HepG2 (cell line): Measurements from ENCODE around the gene ZNF282. TPM values are rescaled to one million over a fixed set of nuclear protein-coding genes. Genes with fewer than 3 reads are reported as not detected.

Source experiments
- KDM5A ChIP-seq: fragments of 200-600 bp; sonication (generic); IDR thresholded peaks from 2 replicates; pipeline ENCODE4 v1.7.0; 2018; ENCODE audit warnings: antibody characterized with exemption, mild to moderate bottlenecking, low read length, borderline replicate concordance
- KLF12 ChIP-seq: sonication (generic); formaldehyde crosslinking; IDR thresholded peaks from 2 replicates; pipeline ENCODE4 v1.4.0; 2020; ENCODE audit warnings: missing genetic modification reagents, borderline replicate concordance
- MED1 ChIP-seq: sonication (generic); formaldehyde crosslinking; IDR thresholded peaks from 2 replicates; pipeline ENCODE4 v1.4.0; 2020; ENCODE audit warnings: missing genetic modification reagents
- NRL ChIP-seq: sonication (generic); formaldehyde crosslinking; IDR thresholded peaks from 2 replicates; pipeline ENCODE4 v1.5.0; 2020; ENCODE audit warnings: missing genetic modification reagents, mild to moderate bottlenecking, moderate library complexity, borderline replicate concordance
- RFX1 ChIP-seq: fragments of 450-650 bp; IDR thresholded peaks from 2 replicates; pipeline ENCODE4 v1.6.1; 2017
- SALL2 ChIP-seq: sonication (generic); formaldehyde crosslinking; IDR thresholded peaks from 2 replicates; pipeline ENCODE4 v1.8.1; 2023; ENCODE audit warnings: mild to moderate bottlenecking, missing genetic modification reagents, inconsistent platforms
- U2AF2 ChIP-seq: fragments of 200-400 bp; formaldehyde crosslinking; IDR thresholded peaks from 2 replicates; pipeline ENCODE4 v1.6.1; 2017; ENCODE audit warnings: low read depth, mild to moderate bottlenecking, low read length
- ZNF777 ChIP-seq: sonication (generic); formaldehyde crosslinking; IDR thresholded peaks from 2 replicates; pipeline ENCODE4 v1.4.0; 2020; ENCODE audit warnings: missing genetic modification reagents
- ZNF780A ChIP-seq: sonication (generic); formaldehyde crosslinking; IDR thresholded peaks from 2 replicates; pipeline ENCODE4 v1.8.0; 2022; ENCODE audit warnings: mild to moderate bottlenecking, missing genetic modification reagents, moderate library complexity
- polyA plus RNA-seq, 8 experiments: library from polyadenylated mRNA; depleted of rRNA in 3 of 8; stranded (reverse) in 7 of 8; unstranded in 1 of 8; fragments of >200 nt; fragmentation: Illumina TruSeq in 4 of 8; extraction: Trizol in 4 of 8; gene quantifications; 2 replicates each; pipeline versions ENCODE4 v1.2.1 to v1.2.3, GENCODE V29; 2011 to 2016; ENCODE audit warnings: low read depth in 4 of 8, missing spikeins in 1 of 8, mixed read lengths in 1 of 8; ENCODE audit not compliant: insufficient read depth in 1 of 8
- total RNA-seq, 5 experiments: library from RNA; depleted of rRNA; stranded (reverse); fragments of >200 nt; fragmentation: Illumina TruSeq; extraction: Trizol; gene quantifications; 2 replicates each; pipeline ENCODE4 v1.2.3, GENCODE V29; 2016; ENCODE audit warnings: low read depth in 1 of 5
- TF ChIP-seq, protein P1 (sequence below): sonication (generic); formaldehyde crosslinking; IDR thresholded peaks from 2 replicates; pipeline ENCODE4 v1.4.0; 2020; ENCODE audit warnings: missing genetic modification reagents
- TF ChIP-seq, protein P2 (sequence below): sonication (generic); formaldehyde crosslinking; IDR thresholded peaks from 2 replicates; pipeline ENCODE4 v1.4.0; 2020; ENCODE audit warnings: missing genetic modification reagents
- TF ChIP-seq, protein P3 (sequence below): sonication (generic); formaldehyde crosslinking; IDR thresholded peaks from 2 replicates; pipeline ENCODE4 v1.5.0; 2020; ENCODE audit warnings: missing genetic modification reagents, mild to moderate bottlenecking, borderline replicate concordance
- TF ChIP-seq, protein P4 (sequence below): sonication (generic); formaldehyde crosslinking; IDR thresholded peaks from 2 replicates; pipeline ENCODE4 v1.4.0; 2020; ENCODE audit warnings: missing genetic modification reagents
- TF ChIP-seq, protein P5 (sequence below): sonication (generic); formaldehyde crosslinking; IDR thresholded peaks from 2 replicates; pipeline ENCODE4 v1.8.0; 2022; ENCODE audit warnings: missing genetic modification reagents, mild to moderate bottlenecking, inconsistent platforms, borderline replicate concordance
- TF ChIP-seq, protein P6 (sequence below): sonication (generic); formaldehyde crosslinking; IDR thresholded peaks from 2 replicates; pipeline ENCODE4 v1.8.0; 2022; ENCODE audit warnings: mild to moderate bottlenecking, missing genetic modification reagents, moderate library complexity

ZNF282 gene
- total and polyA plus RNA-seq, 2 of the 13 experiments (the other 11 are each of a cell fraction or from before 2014, with no cell fraction given), result 9.1 to 20.9 TPM

DNA sequence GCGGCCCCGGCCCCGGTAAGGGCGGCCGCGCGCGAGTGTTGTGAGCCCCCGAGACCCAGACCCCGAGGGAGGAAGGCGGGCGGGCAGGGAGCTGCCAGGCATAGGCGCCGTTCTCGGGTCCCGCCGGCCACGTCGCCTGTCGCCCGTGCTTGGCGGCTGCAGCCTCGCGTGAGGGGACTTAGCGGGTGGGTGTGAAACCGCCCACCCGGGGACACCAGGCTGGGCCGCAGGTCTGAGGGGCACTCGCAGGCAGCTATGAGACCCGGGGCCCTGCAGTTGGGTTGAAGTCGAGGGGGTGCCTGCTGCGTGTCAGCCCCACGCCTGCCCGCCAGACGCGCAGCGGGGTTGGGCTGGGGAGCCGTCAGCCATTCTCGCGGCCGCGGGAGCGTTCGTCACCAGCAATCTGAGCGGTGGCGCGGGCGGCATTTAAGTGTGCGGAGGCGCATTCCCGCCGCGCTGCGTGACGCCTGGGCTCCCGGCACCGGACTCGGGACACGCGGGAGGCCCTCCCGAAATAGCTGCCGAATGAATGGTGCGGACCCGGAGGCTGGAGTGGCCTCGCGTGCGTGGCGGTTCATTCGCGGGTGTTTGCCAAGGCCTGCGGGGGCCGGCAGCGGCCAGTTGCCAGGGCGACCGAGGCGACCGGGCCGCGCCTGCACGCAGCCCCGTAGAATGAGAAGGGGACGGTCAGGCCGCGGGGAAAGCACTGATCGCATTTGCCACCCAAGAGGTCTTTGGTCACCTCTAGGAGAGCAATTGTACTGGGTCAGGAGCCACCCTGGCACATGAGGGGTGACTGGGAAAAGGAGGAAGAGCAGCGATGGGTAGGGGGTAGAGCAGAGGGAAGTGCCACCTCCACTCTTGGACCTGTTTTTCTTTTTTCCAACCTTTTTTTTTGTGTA lies 47.3 kb upstream of the ZNF282 start (continued):
- TF ChIP-seq RFX1, result peak; percentile 82
- TF ChIP-seq, protein P1, sequence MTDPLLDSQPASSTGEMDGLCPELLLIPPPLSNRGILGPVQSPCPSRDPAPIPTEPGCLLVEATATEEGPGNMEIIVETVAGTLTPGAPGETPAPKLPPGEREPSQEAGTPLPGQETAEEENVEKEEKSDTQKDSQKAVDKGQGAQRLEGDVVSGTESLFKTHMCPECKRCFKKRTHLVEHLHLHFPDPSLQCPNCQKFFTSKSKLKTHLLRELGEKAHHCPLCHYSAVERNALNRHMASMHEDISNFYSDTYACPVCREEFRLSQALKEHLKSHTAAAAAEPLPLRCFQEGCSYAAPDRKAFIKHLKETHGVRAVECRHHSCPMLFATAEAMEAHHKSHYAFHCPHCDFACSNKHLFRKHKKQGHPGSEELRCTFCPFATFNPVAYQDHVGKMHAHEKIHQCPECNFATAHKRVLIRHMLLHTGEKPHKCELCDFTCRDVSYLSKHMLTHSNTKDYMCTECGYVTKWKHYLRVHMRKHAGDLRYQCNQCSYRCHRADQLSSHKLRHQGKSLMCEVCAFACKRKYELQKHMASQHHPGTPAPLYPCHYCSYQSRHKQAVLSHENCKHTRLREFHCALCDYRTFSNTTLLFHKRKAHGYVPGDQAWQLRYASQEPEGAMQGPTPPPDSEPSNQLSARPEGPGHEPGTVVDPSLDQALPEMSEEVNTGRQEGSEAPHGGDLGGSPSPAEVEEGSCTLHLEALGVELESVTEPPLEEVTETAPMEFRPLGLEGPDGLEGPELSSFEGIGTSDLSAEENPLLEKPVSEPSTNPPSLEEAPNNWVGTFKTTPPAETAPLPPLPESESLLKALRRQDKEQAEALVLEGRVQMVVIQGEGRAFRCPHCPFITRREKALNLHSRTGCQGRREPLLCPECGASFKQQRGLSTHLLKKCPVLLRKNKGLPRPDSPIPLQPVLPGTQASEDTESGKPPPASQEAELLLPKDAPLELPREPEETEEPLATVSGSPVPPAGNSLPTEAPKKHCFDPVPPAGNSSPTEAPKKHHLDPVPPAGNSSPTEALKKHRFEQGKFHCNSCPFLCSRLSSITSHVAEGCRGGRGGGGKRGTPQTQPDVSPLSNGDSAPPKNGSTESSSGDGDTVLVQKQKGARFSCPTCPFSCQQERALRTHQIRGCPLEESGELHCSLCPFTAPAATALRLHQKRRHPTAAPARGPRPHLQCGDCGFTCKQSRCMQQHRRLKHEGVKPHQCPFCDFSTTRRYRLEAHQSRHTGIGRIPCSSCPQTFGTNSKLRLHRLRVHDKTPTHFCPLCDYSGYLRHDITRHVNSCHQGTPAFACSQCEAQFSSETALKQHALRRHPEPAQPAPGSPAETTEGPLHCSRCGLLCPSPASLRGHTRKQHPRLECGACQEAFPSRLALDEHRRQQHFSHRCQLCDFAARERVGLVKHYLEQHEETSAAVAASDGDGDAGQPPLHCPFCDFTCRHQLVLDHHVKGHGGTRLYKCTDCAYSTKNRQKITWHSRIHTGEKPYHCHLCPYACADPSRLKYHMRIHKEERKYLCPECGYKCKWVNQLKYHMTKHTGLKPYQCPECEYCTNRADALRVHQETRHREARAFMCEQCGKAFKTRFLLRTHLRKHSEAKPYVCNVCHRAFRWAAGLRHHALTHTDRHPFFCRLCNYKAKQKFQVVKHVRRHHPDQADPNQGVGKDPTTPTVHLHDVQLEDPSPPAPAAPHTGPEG (CRISPR knock-in tag), result peak; percentile 56; the same call in 1 of the 2 replicates
- no peak; the same call in 1 of the 2 replicates for TF ChIP-seq KDM5A
- no peak for TF ChIP-seq U2AF2
- 0 out of 2 replicates have a peak, but pooled peaks have one; percentile 3 for TF ChIP-seq MED1 (CRISPR knock-in tag)
- no peak; the same call in 1 of the 2 replicates for TF ChIP-seq KLF12 (CRISPR knock-in tag)
- TF ChIP-seq, protein P2, sequence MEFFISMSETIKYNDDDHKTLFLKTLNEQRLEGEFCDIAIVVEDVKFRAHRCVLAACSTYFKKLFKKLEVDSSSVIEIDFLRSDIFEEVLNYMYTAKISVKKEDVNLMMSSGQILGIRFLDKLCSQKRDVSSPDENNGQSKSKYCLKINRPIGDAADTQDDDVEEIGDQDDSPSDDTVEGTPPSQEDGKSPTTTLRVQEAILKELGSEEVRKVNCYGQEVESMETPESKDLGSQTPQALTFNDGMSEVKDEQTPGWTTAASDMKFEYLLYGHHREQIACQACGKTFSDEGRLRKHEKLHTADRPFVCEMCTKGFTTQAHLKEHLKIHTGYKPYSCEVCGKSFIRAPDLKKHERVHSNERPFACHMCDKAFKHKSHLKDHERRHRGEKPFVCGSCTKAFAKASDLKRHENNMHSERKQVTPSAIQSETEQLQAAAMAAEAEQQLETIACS (CRISPR knock-in tag), result no peak
- TF ChIP-seq ZNF780A (CRISPR knock-in tag), result no peak
- TF ChIP-seq, protein P3, sequence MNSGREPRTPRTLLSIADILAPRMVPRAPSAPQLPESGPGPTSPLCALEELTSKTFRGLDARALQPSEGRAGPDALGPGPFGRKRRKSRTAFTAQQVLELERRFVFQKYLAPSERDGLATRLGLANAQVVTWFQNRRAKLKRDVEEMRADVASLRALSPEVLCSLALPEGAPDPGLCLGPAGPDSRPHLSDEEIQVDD, result peak; percentile 55; the same call in 1 of the 2 replicates
- TF ChIP-seq, protein P4, sequence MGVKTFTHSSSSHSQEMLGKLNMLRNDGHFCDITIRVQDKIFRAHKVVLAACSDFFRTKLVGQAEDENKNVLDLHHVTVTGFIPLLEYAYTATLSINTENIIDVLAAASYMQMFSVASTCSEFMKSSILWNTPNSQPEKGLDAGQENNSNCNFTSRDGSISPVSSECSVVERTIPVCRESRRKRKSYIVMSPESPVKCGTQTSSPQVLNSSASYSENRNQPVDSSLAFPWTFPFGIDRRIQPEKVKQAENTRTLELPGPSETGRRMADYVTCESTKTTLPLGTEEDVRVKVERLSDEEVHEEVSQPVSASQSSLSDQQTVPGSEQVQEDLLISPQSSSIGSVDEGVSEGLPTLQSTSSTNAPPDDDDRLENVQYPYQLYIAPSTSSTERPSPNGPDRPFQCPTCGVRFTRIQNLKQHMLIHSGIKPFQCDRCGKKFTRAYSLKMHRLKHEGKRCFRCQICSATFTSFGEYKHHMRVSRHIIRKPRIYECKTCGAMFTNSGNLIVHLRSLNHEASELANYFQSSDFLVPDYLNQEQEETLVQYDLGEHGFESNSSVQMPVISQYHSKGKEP (CRISPR knock-in tag), result no peak
- TF ChIP-seq, protein P5, sequence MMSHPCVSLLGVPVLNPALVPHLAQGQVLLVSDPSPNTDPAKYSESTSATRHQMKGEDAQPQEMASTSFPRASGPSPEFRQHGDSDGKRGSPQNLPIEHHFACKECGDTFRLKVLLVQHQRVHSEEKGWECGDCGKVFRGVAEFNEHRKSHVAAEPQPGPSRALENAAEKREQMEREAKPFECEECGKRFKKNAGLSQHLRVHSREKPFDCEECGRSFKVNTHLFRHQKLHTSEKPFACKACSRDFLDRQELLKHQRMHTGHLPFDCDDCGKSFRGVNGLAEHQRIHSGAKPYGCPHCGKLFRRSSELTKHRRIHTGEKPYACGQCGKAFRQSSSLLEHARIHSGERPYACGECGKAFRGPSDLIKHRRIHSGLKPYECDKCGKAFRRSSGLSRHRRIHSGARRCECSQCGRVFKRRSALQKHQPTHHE (CRISPR knock-in tag), result 0 out of 2 replicates have a peak, but pooled peaks have one; percentile 33
- TF ChIP-seq ZNF777, result 0 out of 2 replicates have a peak, but pooled peaks have one; percentile 30
- TF ChIP-seq SALL2 (CRISPR knock-in tag), result no peak; the same call in 1 of the 2 replicates
- TF ChIP-seq NRL (CRISPR knock-in tag), result peak; percentile 2; the same call in 1 of the 2 replicates
- TF ChIP-seq, protein P6, sequence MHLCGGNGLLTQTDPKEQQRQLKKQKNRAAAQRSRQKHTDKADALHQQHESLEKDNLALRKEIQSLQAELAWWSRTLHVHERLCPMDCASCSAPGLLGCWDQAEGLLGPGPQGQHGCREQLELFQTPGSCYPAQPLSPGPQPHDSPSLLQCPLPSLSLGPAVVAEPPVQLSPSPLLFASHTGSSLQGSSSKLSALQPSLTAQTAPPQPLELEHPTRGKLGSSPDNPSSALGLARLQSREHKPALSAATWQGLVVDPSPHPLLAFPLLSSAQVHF, result no peak
